H1 (cell line): Measurements from ENCODE around the gene SCAMP5. TPM values are rescaled to one million over a fixed set of nuclear protein-coding genes. Genes with fewer than 3 reads are reported as not detected.

ENCODE experiments used
- CTCF ChIA-PET: fragments of 300-600 bp; sonication (Branson Sonifier 250); formaldehyde crosslinking; loops from one replicate; lab custom pipeline; 2021; ENCODE audit not compliant: partially characterized antibody; lab: Charles Lee
- POLR2A ChIA-PET: fragments of 300-600 bp; sonication (Branson Sonifier 250); formaldehyde crosslinking; loops from one replicate; lab custom pipeline; 2021; ENCODE audit warnings: inconsistent platforms; ENCODE audit not compliant: partially characterized antibody; lab: Charles Lee
- DNase-seq, 2 experiments: peaks; one replicate each; pipeline versions ENCODE4 v3.0.0 to v3.0.0-alpha.2; 2010 to 2022; ENCODE audit warnings: low spot score in 2 of 2, low read depth in 1 of 2, mixed read lengths in 1 of 2
- FAIRE-seq: peaks from 2 replicates; lab custom pipeline; 2011; peaks lifted over from hg19 to GRCh38; lab: Jason Lieb, UNC
- H2AFZ ChIP-seq: 2 replicates; pipeline ENCODE4 v1.8.1; 2012; ENCODE audit warnings: low read length, inconsistent platforms
- H2AK5ac ChIP-seq: 2 replicates; pipeline ENCODE4 v1.6.1; 2013; ENCODE audit warnings: low read depth, low read length
- H2BK120ac ChIP-seq: replicated peaks from 2 replicates; pipeline ENCODE3; 2013; ENCODE audit warnings: low read depth, low read length, inconsistent platforms
- H2BK12ac ChIP-seq: 2 replicates; pipeline ENCODE4 v1.6.1; 2013; ENCODE audit warnings: low read depth, low read length
- H2BK15ac ChIP-seq: 2 replicates; pipeline ENCODE4 v1.6.1; 2013; ENCODE audit warnings: low read length
- H2BK20ac ChIP-seq: 2 replicates; pipeline ENCODE4 v1.6.1; 2013; ENCODE audit warnings: low read length
- H2BK5ac ChIP-seq: 2 replicates; pipeline ENCODE4 v1.6.1; 2013; ENCODE audit warnings: low read depth, low read length
- H3K14ac ChIP-seq: 2 replicates; pipeline ENCODE4 v1.6.1; 2013; ENCODE audit warnings: inconsistent platforms; ENCODE audit not compliant: insufficient read length
- H3K18ac ChIP-seq: 2 replicates; pipeline ENCODE4 v1.6.1; 2013; ENCODE audit warnings: low read length; ENCODE audit errors: extremely low read depth
- H3K23ac ChIP-seq: 2 replicates; pipeline ENCODE4 v1.6.1; 2013; ENCODE audit warnings: inconsistent platforms; ENCODE audit not compliant: insufficient read length
- H3K23me2 ChIP-seq: 2 replicates; pipeline ENCODE4 v1.6.1; 2013; ENCODE audit warnings: low read depth, low read length
- H3K27ac ChIP-seq: 2 replicates; pipeline ENCODE4 v1.6.1; 2011; ENCODE audit warnings: low read depth, low read length, inconsistent platforms
- H3K27me3 ChIP-seq, 4 experiments: replicated peaks in 1 of 4; 1 replicate in 1 of 4; 2 replicates in 3 of 4; pipeline versions ENCODE4 v1.6.1 to v1.8.1; 2011 to 2013; ENCODE audit warnings: low read length in 3 of 4, mild to moderate bottlenecking in 3 of 4, inconsistent platforms in 2 of 4, mixed read lengths in 2 of 4, moderate library complexity in 1 of 4; ENCODE audit not compliant: control insufficient read depth in 3 of 4, insufficient read depth in 3 of 4; ENCODE audit errors: extremely low read depth in 1 of 4
- H3K36me3 ChIP-seq, 4 experiments: 2 replicates each; pipeline versions ENCODE4 v1.6.1 to v1.8.1; 2011 to 2013; ENCODE audit warnings: mild to moderate bottlenecking in 4 of 4, low read length in 3 of 4, moderate library complexity in 2 of 4, control low read depth in 1 of 4, inconsistent platforms in 1 of 4; ENCODE audit not compliant: insufficient read depth in 4 of 4, control insufficient read depth in 2 of 4
- H3K4ac ChIP-seq: replicated peaks from 2 replicates; pipeline ENCODE3; 2013; ENCODE audit warnings: low read length, low read depth, mixed read lengths, inconsistent platforms; ENCODE audit not compliant: insufficient read length
- H3K4me1 ChIP-seq, 4 experiments: replicated peaks in 1 of 4; 1 replicate in 1 of 4; 2 replicates in 3 of 4; pipeline versions ENCODE4 v1.6.1 to v1.8.1; 2011 to 2013; ENCODE audit warnings: low read length in 3 of 4, inconsistent platforms in 2 of 4, mixed read lengths in 1 of 4; ENCODE audit not compliant: insufficient read depth in 4 of 4, control insufficient read depth in 3 of 4
- H3K4me2 ChIP-seq, 2 experiments: 2 replicates each; pipeline versions ENCODE4 v1.6.1 to v1.8.1; 2011 to 2013; ENCODE audit warnings: low read depth in 2 of 2, low read length in 2 of 2, control low read depth in 1 of 2, inconsistent platforms in 1 of 2, mild to moderate bottlenecking in 1 of 2; ENCODE audit not compliant: insufficient read depth in 1 of 2
- H3K4me3 ChIP-seq, 4 experiments: fragments of 200-600, 300-600 bp in 1 of 4; sonication (generic), shearing (Covaris generic), sonication (Bioruptor Twin) in 1 of 4; 2 replicates each; pipeline versions ENCODE4 v1.5.1 to v1.8.1; 2011 to 2016; ENCODE audit warnings: low read length in 4 of 4, low read depth in 3 of 4, control low read depth in 2 of 4, inconsistent platforms in 2 of 4, mild to moderate bottlenecking in 2 of 4, mixed read lengths in 1 of 4, moderate library complexity in 1 of 4; ENCODE audit not compliant: insufficient read depth in 2 of 4; ENCODE audit errors: extremely low read depth in 1 of 4
- H3K56ac ChIP-seq: replicated peaks from 2 replicates; pipeline ENCODE3; 2013; ENCODE audit warnings: low read depth, mild to moderate bottlenecking, mixed read lengths, low read length, inconsistent platforms; ENCODE audit not compliant: insufficient read length
- H3K79me1 ChIP-seq: 2 replicates; pipeline ENCODE4 v1.6.1; 2013; ENCODE audit warnings: low read depth, low read length, control low read depth
- H3K79me2 ChIP-seq, 2 experiments: 2 replicates each; pipeline versions ENCODE4 v1.6.1 to v1.8.1; 2012 to 2013; ENCODE audit warnings: low read length in 2 of 2, mild to moderate bottlenecking in 2 of 2, inconsistent platforms in 1 of 2; ENCODE audit not compliant: insufficient read depth in 2 of 2, control insufficient read depth in 1 of 2
- H3K9ac ChIP-seq, 4 experiments: replicated peaks in 1 of 4; 1 replicate in 1 of 4; 2 replicates in 3 of 4; pipeline versions ENCODE4 v1.6.1 to v1.8.1; 2011 to 2013; ENCODE audit warnings: low read depth in 3 of 4, low read length in 3 of 4, control low read depth in 2 of 4, mild to moderate bottlenecking in 2 of 4, moderate library complexity in 2 of 4, inconsistent platforms in 1 of 4; ENCODE audit errors: extremely low read depth in 1 of 4
- H3K9me3 ChIP-seq, 2 experiments: 2 replicates each; pipeline versions ENCODE4 v1.6.1 to v1.8.1; 2012 to 2013; ENCODE audit warnings: mild to moderate bottlenecking in 2 of 2, moderate library complexity in 2 of 2, control low read depth in 1 of 2, inconsistent platforms in 1 of 2, low read depth in 1 of 2, low read length in 1 of 2, mixed read lengths in 1 of 2; ENCODE audit not compliant: insufficient read depth in 2 of 2
- H4K20me1 ChIP-seq, 2 experiments: replicated peaks in 1 of 2; 2 replicates each; pipeline versions ENCODE3 to v1.8.1; 2011 to 2013; ENCODE audit warnings: inconsistent platforms in 2 of 2, low read length in 2 of 2, mild to moderate bottlenecking in 1 of 2; ENCODE audit not compliant: insufficient read depth in 2 of 2, control insufficient read depth in 1 of 2
- H4K5ac ChIP-seq: 2 replicates; pipeline ENCODE4 v1.6.1; 2013; ENCODE audit warnings: low read length, low read depth, mixed read lengths, inconsistent platforms; ENCODE audit not compliant: insufficient read length
- H4K8ac ChIP-seq: 2 replicates; pipeline ENCODE4 v1.8.0; 2013; ENCODE audit warnings: mild to moderate bottlenecking, moderate library complexity, low read length, inconsistent platforms; ENCODE audit not compliant: insufficient read depth; ENCODE audit errors: extremely low read depth
- H4K91ac ChIP-seq: replicated peaks from 2 replicates; pipeline ENCODE3; 2013; ENCODE audit warnings: low read length, mixed read lengths, inconsistent platforms; ENCODE audit not compliant: insufficient read length
- BRCA1 ChIP-seq: IDR thresholded peaks from 2 replicates; pipeline ENCODE4 v1.6.1; 2012; ENCODE audit warnings: low read depth, low read length, improper control_type of control experiment
- CBX8 ChIP-seq: fragments of 300-800, 300-1000 bp; sonication (generic); IDR thresholded peaks from 2 replicates; pipeline ENCODE4 v1.7.1; 2016; ENCODE audit warnings: low read depth, low read length, borderline replicate concordance
- MAFK ChIP-seq: IDR thresholded peaks from 2 replicates; pipeline ENCODE4 v1.6.1; 2012; ENCODE audit warnings: low read depth, mild to moderate bottlenecking, improper control_type of control experiment, low read length
- RAD21 ChIP-seq, 2 experiments: IDR thresholded peaks in 1 of 2; conservative IDR thresholded peaks in 1 of 2; 2 replicates each; pipeline ENCODE4 v1.6.1; 2011; ENCODE audit warnings: low read depth in 2 of 2, low read length in 2 of 2, improper control_type of control experiment in 1 of 2, inconsistent platforms in 1 of 2, mild to moderate bottlenecking in 1 of 2, moderate library complexity in 1 of 2
- SP2 ChIP-seq: IDR thresholded peaks from 2 replicates; pipeline ENCODE4 v1.6.1; 2012; ENCODE audit warnings: mild to moderate bottlenecking, low read length, inconsistent platforms
- TAF1 ChIP-seq: IDR thresholded peaks from 2 replicates; pipeline ENCODE4 v1.6.1; 2011; ENCODE audit warnings: mild to moderate bottlenecking, low read depth, low read length
- YY1 ChIP-seq: IDR thresholded peaks from 2 replicates; pipeline ENCODE4 v1.6.1; 2011; ENCODE audit warnings: low read depth, mild to moderate bottlenecking, low read length
- WGBS, 2 experiments: shearing (Covaris generic) in 1 of 2; methylation state at CpG; one replicate each; pipeline versions ENCODE4 v1.1.6 to v1.1.7; 2013 to 2015; ENCODE audit warnings: low lambda C conversion rate in 2 of 2, mixed read lengths in 2 of 2, inconsistent platforms in 1 of 2, low coverage in 1 of 2, missing lambda C conversion rate in 1 of 2; ENCODE audit not compliant: insufficient replicate concordance in 2 of 2, insufficient coverage in 1 of 2, insufficient read length in 1 of 2; ENCODE audit errors: extremely low coverage in 1 of 2, missing lambda C conversion rate in 1 of 2; 5-methylcytosine and 5-hydroxymethylcytosine counted together
- polyA plus RNA-seq, 7 experiments: library from polyadenylated mRNA; depleted of rRNA in 3 of 7; stranded (reverse) in 5 of 7; unstranded in 2 of 7; fragments of >200 nt in 5 of 7; fragments of 200-250 nt in 2 of 7; gene quantifications; 1 replicate in 5 of 7; 2 replicates in 1 of 7; 4 replicates in 1 of 7; pipeline versions ENCODE4 v1.2.1 to v1.2.3, GENCODE V29; 2011 to 2013; ENCODE audit warnings: missing spikeins in 2 of 7, mixed read lengths in 2 of 7
- total RNA-seq: library from RNA; stranded (reverse); fragmentation: NEBNext Ultra II Directional; extraction: Animal tissue kit (Norgen Biotek cat#: 25700); gene quantifications from 2 replicates; pipeline ENCODE4 v1.2.1, GENCODE V29; 2021

SCAMP5 gene
- total and polyA plus RNA-seq, 2 of the 8 experiments (the other 6 are each of a cell fraction or from before 2014, with no cell fraction given), result 55.4 to 94.7 TPM

GRCh38 chr15:75023181-75023871, 28.0 kb downstream of the SCAMP5 start, which contains the start of gene PPCDC:
TSS of gene PPCDC (plus strand) at chr15:75023590. CDS start at chr15:75028319, 4,729 bp downstream.
- H3K4ac ChIP-seq, result peak within 1 kb of the TSS; percentile 58
- peak within 1 kb of the TSS; percentile 87 to 99 (median 90) for H3K4me3 ChIP-seq
- peaks cover 2% of the 10 kb centered on the region; the same call in 1 of the 2 replicates for H3K79me1 ChIP-seq
- H2BK20ac ChIP-seq, result no peak within 1 kb of the TSS
- peak within 1 kb of the TSS; percentile 17; the same call in 1 of the 2 replicates for H2AK5ac ChIP-seq
- H3K36me3 ChIP-seq, result peaks cover 0 to 5% (median 1%) of the 10 kb centered on the region in 4 experiments; a peak in 4 of 8 replicates
- peaks cover 0 to 14% of the 10 kb centered on the region in 2 experiments; a peak in 2 of 4 replicates for H3K79me2 ChIP-seq
- H3K4me2 ChIP-seq, result peak within 1 kb of the TSS; percentile 82 to 84
- peak within 1 kb of the TSS; percentile 69; the same call in 1 of the 2 replicates for H2BK12ac ChIP-seq
- H4K91ac ChIP-seq, result peak within 1 kb of the TSS; percentile 84
- H3K18ac ChIP-seq, result peak within 1 kb of the TSS; percentile 96
- H3K9me3 ChIP-seq, result no peaks in the 10 kb centered on the region
- H3K27me3 ChIP-seq, result no peaks in the 10 kb centered on the region
- peak within 1 kb of the TSS; percentile 91 to 99 (median 98) for H3K9ac ChIP-seq
- H4K8ac ChIP-seq, result peak within 1 kb of the TSS; percentile 99; the same call in 1 of the 2 replicates
- H2AFZ ChIP-seq, result peak within 1 kb of the TSS; percentile 64; the same call in 1 of the 2 replicates
- H2BK5ac ChIP-seq, result peak within 1 kb of the TSS; percentile 97
- H2BK120ac ChIP-seq, result no peak within 1 kb of the TSS
- DNase-seq (peak; percentile 77 to 95), FAIRE-seq (peak; percentile 92)
- H4K20me1 ChIP-seq, result peaks cover 0 to 2% of the 10 kb centered on the region in 2 experiments
- peak within 1 kb of the TSS; percentile 46 for H3K14ac ChIP-seq
- H3K27ac ChIP-seq, result peak within 1 kb of the TSS; percentile 90
- CTCF ChIA-PET, result interaction anchor here (0.5 to 1.3 kb wide), 4 partner anchors 35 to 1000 kb away, joined by 3 read pairs; no protein-coding TSS in a partner anchor
- H3K23ac ChIP-seq, result no peak within 1 kb of the TSS
- peak within 1 kb of the TSS; percentile 86 for H4K5ac ChIP-seq
- H3K23me2 ChIP-seq, result 0 out of 2 replicates have a peak, but pooled peaks cover 3% of the 10 kb centered on the region
- 5% methylated on average over 38 of the region's 40 CpGs; no CpG with 5 or more reads in 1 of the 2 experiments for WGBS, 2 experiments
- POLR2A ChIA-PET, result interaction anchor here (0.6 to 1.9 kb wide), 14 partner anchors 9 to 316 kb away, joined by 3 to 10 read pairs (median 4); partner anchors contain the start of genes C15orf39 and RPP25
- H3K56ac ChIP-seq, result peak within 1 kb of the TSS; percentile 90
- no peaks in the 10 kb centered on the region; a peak in 1 of 7 replicates for H3K4me1 ChIP-seq
- no peak within 1 kb of the TSS for H2BK15ac ChIP-seq
- TF ChIP-seq YY1 (peak; percentile 7; the same call in 1 of the 2 replicates), RAD21 (IDR thresholded peaks at IDR 0.05 in 1 of 2, conservative IDR thresholded peaks at IDR 0.05 in 1 of 2; ENCODE audit: low read depth in 2 of 2, low read length in 2 of 2) (peak in 1 of 2 experiments; percentile 7; a peak in 1 of 4 replicates), MAFK (no peak), SP2 (no peak), TAF1 (peak; percentile 92), CBX8 (no peak), BRCA1 (peak; percentile 96)
